Osteoblast (primary cell): ENCODE data around the gene MYLK4. TPM values are rescaled to one million over a fixed set of nuclear protein-coding genes. Genes with fewer than 3 reads are reported as not detected.

Source experiments
- DNase-seq: peaks from one replicate; pipeline ENCODE4 v3.0.0; 2011; ENCODE audit warnings: low spot score, mixed read lengths; ENCODE audit not compliant: insufficient read length; ENCODE audit errors: missing footprints
- H2AFZ ChIP-seq: 2 replicates; pipeline ENCODE4 v1.6.0; 2011; ENCODE audit warnings: mild to moderate bottlenecking, low read length
- H3K27ac ChIP-seq: 2 replicates; pipeline ENCODE4 v1.5.1; 2011; ENCODE audit warnings: mild to moderate bottlenecking, low read depth, low read length, moderate library complexity
- H3K27me3 ChIP-seq: 2 replicates; pipeline ENCODE4 v1.6.0; 2012; ENCODE audit warnings: mild to moderate bottlenecking, control low read depth, inconsistent platforms, low read length, moderate library complexity; ENCODE audit not compliant: insufficient read depth
- H3K36me3 ChIP-seq: 2 replicates; pipeline ENCODE4 v1.5.1; 2011; ENCODE audit warnings: mild to moderate bottlenecking, low read length, control low read depth, moderate library complexity; ENCODE audit not compliant: insufficient read depth
- H3K4me1 ChIP-seq: 2 replicates; pipeline ENCODE4 v1.5.1; 2011; ENCODE audit warnings: mild to moderate bottlenecking, low read length, control low read depth, moderate library complexity; ENCODE audit not compliant: insufficient read depth
- H3K4me2 ChIP-seq: 2 replicates; pipeline ENCODE4 v1.6.0; 2011; ENCODE audit warnings: mild to moderate bottlenecking, low read length; ENCODE audit not compliant: insufficient read depth
- H3K4me3 ChIP-seq: fragments of 200-600 bp; sonication (generic); 3 replicates; pipeline ENCODE4 v1.5.1; 2012; ENCODE audit warnings: mild to moderate bottlenecking, low read length, inconsistent platforms; ENCODE audit not compliant: insufficient read depth
- H3K79me2 ChIP-seq: 2 replicates; pipeline ENCODE4 v1.6.0; 2012; ENCODE audit warnings: mild to moderate bottlenecking, low read length, control low read depth, inconsistent platforms; ENCODE audit not compliant: insufficient read depth
- H3K9me3 ChIP-seq: 2 replicates; pipeline ENCODE4 v1.5.1; 2011; ENCODE audit warnings: low read depth, low read length, control low read depth
- H4K20me1 ChIP-seq: 2 replicates; pipeline ENCODE4 v1.6.0; 2012; ENCODE audit warnings: mild to moderate bottlenecking, low read length, control low read depth; ENCODE audit not compliant: insufficient read depth
- total RNA-seq: library from RNA; depleted of rRNA; stranded (reverse); fragments of >200 nt; gene quantifications from 2 replicates; pipeline ENCODE4 v1.2.3, GENCODE V29; 2012
- TF ChIP-seq, protein P1 (sequence below): IDR thresholded peaks from 2 replicates; pipeline ENCODE4 v1.5.1; 2011; ENCODE audit warnings: mild to moderate bottlenecking, low read depth, low read length, moderate library complexity; ENCODE audit errors: extremely low read depth

MYLK4 gene
- total RNA-seq, 1 donor, result 0.36 TPM

DNA sequence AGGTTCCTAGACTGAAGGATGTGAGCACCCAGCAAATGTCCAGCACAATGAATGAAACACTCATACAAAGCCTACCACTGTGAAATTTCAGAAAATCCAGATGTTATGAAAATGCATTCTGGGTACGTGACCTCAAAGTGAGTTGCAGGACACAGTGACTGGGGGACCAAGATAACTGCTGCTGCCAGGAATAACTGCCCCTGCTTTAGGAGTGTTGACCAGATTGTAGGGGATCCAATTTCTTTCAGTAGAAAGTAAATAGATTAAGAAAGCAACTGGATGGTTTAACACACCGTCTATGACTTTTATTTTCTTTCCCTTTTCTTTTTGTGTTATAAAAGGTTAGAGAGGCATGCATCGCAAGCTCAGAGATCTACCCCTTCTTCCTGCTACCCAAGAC, 29.5 kb downstream of the MYLK4 start:
- Histone ChIP-seq H3K27me3 (no peaks in the 10 kb centered on the region), H3K27ac (no peak overlapping the region), H4K20me1 (no peaks in the 10 kb centered on the region), H3K36me3 (no peaks in the 10 kb centered on the region), H3K4me1 (peaks cover 7% of the 10 kb centered on the region), H3K4me2 (no peak overlapping the region), H3K4me3 (no peak overlapping the region), H3K79me2 (no peaks in the 10 kb centered on the region), H3K9me3 (no peaks in the 10 kb centered on the region), H2AFZ (no peak overlapping the region)
- TF ChIP-seq, protein P1, sequence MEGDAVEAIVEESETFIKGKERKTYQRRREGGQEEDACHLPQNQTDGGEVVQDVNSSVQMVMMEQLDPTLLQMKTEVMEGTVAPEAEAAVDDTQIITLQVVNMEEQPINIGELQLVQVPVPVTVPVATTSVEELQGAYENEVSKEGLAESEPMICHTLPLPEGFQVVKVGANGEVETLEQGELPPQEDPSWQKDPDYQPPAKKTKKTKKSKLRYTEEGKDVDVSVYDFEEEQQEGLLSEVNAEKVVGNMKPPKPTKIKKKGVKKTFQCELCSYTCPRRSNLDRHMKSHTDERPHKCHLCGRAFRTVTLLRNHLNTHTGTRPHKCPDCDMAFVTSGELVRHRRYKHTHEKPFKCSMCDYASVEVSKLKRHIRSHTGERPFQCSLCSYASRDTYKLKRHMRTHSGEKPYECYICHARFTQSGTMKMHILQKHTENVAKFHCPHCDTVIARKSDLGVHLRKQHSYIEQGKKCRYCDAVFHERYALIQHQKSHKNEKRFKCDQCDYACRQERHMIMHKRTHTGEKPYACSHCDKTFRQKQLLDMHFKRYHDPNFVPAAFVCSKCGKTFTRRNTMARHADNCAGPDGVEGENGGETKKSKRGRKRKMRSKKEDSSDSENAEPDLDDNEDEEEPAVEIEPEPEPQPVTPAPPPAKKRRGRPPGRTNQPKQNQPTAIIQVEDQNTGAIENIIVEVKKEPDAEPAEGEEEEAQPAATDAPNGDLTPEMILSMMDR, result no peak
- DNase-seq, result no peak

DNA sequence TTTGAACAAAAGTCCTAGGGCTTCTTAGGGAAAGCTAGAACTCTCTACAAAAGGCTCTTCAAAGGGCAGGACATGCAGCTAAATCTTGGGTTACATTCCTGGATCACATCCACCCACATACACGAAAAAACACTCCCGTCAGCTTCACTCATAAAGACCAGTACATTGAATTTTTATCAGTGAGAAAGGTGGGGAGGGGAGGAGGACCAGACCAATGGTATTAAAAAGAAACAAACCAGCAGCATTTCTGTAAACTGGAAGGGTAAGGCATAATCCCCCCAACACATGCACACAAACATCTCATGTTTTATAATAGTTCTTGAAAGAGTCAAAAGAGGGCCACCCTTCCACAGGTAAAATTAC, 31.6 kb downstream of the MYLK4 start:
- Histone ChIP-seq H2AFZ (peak overlapping the region; percentile 33), H3K36me3 (no peaks in the 10 kb centered on the region), H3K4me1 (peaks cover 12% of the 10 kb centered on the region), H3K4me2 (peak overlapping the region; percentile 8), H3K27me3 (no peaks in the 10 kb centered on the region), H3K79me2 (no peaks in the 10 kb centered on the region), H3K27ac (no peak overlapping the region), H3K9me3 (no peaks in the 10 kb centered on the region), H4K20me1 (no peaks in the 10 kb centered on the region), H3K4me3 (no peak overlapping the region)
- TF ChIP-seq, protein P1, result no peak
- DNase-seq, result no peak

DNA sequence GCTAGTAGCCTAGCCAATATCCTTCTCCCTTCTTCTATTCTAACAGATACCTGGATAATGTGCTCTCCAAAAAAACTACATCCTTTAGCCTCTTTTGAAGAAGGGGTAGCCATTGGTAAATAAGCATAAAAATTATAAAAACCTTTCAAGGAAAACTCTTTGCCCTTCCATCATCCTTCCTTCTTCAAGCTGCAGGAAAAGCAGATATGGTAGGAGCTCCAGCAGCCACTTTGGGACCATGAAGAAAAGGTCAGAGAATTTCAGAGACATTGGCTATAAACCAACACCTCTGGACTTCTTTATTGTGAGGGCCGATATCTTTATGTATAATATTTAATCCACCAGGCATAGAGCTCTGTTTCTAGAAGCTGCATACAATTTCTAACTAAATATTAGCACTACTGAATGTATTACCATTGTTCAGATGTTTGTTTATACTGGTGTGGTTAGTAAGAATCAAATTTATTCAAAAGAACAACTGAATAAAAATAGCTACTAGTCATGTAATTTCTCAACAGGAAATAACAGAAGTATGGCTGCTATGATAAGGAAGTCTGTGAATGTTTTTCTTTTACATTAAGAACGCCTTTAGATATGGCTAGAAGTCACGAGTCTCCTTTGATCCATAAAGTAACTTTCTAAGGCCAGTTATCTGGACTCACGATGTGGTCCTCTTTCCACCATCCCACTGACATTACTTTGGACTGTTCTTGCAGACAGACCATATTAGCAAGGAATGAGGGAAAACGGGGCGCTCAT, 32.2 kb downstream of the MYLK4 start:
- Histone ChIP-seq H3K4me2 (peak overlapping the region; percentile 8), H4K20me1 (no peaks in the 10 kb centered on the region), H3K27ac (no peak overlapping the region), H3K79me2 (no peaks in the 10 kb centered on the region), H3K36me3 (no peaks in the 10 kb centered on the region), H3K27me3 (no peaks in the 10 kb centered on the region), H2AFZ (peak overlapping the region; percentile 33), H3K9me3 (no peaks in the 10 kb centered on the region), H3K4me1 (peaks cover 17% of the 10 kb centered on the region), H3K4me3 (no peak overlapping the region)
- DNase-seq, result no peak
- TF ChIP-seq, protein P1, result no peak

DNA sequence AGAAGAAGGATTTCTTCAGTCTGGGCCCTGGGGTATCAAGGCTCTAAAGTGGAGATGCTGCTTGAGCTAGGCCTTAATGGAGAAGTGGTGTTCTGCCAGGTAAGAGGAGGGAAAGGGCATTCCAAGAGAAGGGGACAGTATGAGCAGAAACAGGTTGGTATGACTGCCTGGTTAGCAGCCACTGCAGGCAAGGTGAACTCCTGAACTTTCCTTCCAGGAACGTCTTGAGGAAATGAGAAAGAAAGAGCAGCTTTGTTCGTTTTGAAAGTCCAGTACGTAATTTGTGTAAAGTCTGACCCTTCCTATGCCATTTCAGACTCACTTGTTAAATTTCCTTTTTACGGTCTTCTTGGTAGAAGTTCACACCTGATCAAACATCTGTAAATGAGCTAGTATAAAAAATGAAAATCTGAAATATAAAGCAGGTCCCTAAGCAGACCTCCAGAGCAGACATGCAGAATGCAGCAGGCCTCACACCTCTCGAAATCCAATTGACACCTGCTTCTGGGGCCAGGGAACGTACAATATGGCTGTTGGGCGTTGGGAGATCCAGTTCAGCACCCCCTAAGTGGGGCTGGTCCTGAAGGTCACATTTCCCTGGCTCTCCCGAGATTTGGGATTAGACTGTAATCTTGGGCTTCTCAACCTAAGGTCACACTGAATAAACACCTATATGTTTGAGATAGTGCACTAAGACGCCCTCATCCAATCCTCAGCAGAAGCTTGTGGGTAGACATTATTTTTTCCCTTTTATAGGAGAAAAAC, 33.6 kb downstream of the MYLK4 start:
- no peak overlapping the region for H3K27ac ChIP-seq
- no peak overlapping the region for H3K4me3 ChIP-seq
- no peaks in the 10 kb centered on the region for H4K20me1 ChIP-seq
- no peaks in the 10 kb centered on the region for H3K9me3 ChIP-seq
- no peak for DNase-seq
- TF ChIP-seq, protein P1, result no peak
- no peak overlapping the region for H3K4me2 ChIP-seq
- H3K36me3 ChIP-seq, result no peaks in the 10 kb centered on the region
- H3K27me3 ChIP-seq, result no peaks in the 10 kb centered on the region
- H2AFZ ChIP-seq, result no peak overlapping the region
- H3K79me2 ChIP-seq, result no peaks in the 10 kb centered on the region
- H3K4me1 ChIP-seq, result peaks cover 21% of the 10 kb centered on the region
